GM04504 (cell line): ENCODE data around the gene KCNH4.
"Not testable (repeated sequence)": the region's sequence is repeated elsewhere in the genome, so short reads cannot be mapped to it uniquely, and the experiment has no call there.

Experiments used
- DNase-seq: peaks from one replicate; pipeline ENCODE4 v3.0.0-alpha.2; 2012; ENCODE audit warnings: low read depth

The KCNH4 gene

DNA sequence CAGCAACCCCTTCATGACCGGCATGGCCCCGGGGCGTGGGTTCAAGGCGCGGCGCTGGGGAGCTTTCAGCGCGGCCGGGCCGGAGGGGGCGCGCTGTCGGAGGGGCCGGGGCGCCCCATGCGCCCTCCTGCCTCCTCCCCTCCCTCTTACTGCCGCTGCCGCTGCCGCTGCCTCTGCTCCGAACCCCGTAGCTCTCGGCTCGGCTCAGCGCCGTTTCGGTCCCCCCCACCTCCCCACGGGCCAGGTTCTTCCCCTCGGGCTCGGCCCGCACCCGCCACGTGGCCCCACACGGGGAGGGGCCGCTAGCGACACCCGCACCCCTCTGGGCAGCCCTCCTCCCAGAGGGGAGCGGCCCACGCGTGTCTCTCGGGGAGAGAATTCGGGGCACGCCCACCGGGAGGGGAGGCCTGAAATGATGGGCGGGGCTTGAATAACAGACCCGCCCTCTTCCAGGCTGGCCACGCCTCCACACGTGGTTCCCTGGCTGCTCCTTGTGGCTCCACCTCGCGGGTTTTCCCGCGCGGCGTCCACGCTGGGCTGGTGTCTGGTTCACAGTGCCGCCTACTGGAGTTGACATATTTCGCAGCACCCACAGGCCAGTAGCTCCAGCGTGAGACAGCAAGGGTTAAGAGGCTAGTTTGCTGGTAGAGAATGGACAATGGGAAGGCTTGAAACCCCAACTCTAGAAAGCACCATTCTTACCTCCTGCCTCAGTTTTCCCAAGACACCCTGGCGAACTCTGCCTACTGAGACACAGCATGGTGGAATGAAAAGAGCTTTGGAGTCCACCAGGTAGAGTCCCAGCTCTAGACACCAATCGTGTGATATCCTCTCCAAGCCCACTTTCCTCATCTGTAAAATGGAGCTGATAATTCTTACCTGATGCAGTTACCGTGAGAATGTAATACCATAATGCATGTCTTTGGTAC is at the start of gene KCNH4:
TSS of gene KCNH4 (minus strand) at position 221 of the 929 bp plus-strand sequence. CDS start at position 24, 197 bp downstream.
- DNase-seq = no peak

DNA sequence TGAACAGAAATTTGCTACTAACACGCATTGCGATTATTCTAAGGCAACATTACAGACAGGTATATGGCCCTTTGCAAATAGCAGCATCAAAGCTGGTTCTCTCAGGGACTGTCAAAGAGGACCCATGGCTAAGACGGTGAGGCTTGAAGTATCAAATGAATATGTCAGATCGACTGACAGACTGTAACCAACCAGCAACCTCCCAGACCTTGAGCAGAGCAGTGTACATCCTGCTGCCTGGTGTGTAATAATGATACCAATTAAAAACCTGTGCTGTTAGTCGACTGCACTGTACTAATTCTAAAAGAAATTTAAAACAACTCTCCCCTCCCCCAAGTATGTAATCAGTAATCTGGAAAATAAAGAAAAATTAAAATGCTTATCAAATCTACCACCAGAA is 49.3 kb upstream of the KCNH4 start:
- no peak for DNase-seq

DNA sequence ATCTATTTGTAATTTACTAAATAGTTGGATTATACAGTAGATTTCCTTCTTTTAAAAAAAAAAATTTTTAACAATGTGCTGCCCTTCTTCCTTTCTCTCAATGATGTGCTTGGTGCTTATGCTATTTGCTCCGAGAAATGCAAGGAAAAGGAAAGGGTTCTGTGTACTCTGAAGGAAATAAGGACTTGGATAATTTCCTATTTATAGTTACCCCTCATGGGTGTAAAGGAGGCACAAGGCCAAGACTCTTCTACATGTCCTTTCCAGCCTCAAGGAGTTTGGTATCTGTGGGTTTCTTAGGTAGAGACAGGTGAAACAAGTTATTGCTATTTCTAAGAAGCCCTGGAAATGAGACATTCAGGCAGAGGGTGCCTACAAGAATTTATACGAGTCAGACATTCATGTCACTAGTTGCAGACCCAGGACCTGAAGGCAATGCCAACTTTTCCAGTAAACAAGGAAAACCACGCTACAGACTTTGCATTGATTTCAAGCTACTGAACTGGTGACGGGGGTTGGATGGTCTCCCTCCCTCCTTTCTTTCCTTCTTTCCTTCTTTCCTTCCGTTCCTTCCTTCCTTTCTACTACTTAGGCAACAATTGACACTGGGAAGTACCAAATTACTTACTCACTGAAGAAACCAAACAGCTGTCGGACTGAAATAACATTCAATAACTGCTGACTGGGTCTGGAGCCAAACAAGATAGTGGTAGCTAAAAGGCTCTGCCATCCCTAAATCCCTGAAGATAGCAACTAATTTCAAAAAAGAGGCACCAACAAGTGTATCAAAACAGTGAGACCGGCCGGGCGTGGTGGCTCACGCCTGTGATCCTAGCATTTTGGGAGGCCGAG is 47.1 kb upstream of the KCNH4 start:
- no peak for DNase-seq

DNA sequence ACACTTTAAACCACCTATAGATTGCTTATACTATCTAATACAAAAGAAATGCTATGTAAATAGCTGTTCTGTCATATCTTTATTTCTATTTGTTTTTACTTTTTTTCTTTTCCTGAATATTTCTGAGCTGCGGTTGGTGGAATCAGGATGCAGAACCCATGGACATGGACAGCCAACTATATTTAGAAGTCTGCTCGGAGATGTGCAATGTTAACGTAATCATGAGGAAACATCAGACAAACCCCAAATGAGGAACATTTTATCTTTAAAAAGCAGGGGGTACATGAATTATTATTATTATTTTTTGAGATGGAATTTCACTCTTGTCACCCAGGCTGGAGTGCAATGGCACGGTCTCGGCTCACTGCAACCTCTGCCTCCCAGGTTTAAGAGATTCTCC is 44.7 kb upstream of the KCNH4 start:
- no peak for DNase-seq

DNA sequence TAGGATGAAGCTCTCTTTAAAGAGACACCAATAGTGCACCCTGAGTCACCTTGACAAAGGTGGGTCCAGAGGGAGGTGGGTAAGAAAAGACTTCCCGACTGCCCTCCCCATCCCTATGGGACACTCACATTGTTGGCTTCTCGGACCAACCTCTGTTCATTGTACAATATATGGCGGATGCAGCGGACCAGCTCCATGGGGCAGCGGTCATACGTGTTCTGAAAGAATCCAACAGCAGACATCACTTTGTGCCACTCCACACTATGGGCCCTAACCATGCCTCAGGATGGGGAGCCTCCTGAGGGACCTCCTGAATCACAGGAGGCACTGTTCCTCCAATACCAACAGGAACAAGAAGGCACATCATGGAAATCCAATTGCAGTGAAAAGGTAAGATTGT is 43.7 kb upstream of the KCNH4 start:
- no peak for DNase-seq

DNA sequence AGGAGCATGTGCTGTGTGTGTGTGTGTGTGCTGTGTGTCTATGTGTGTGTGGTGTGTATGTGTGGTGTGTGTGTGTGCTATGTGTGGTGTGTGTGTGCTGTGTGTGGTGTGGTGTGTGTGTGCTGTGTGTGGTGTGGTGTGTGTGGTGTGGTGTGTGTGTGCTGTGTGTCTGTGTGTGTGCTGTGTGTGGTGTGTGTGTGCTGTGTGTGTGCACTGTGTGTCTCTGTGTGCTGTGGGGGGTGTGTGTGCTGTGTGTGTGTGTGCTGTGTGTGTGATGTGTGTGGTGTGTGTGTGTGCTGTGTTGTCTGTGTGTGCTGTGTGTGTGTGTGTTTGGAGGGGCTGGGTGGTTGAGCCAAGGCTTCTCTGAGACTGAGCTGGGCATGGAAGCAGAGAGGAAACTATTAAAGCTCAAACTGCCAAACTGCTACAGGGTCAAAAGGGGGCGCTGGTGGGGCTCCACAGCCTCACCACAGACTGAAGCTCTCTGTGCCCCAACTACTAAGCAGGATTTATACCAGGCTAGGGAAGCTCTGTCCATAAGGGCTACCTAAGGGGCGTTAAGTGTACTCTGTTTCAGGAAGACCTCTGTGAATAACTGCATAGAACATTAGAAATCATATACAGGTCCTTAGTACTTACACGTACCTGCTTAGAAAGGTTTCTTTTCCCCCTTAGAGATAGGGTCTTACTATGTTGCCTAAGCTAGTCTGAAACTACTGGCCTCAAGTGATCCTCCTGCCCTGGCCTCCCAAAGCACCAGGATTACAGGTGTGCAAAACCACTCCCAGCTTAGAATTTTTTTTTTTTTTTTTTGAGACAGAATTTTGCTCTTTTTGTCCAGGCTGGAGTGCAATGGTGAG is 41.2 kb upstream of the KCNH4 start:
- peak; percentile 13 for DNase-seq

DNA sequence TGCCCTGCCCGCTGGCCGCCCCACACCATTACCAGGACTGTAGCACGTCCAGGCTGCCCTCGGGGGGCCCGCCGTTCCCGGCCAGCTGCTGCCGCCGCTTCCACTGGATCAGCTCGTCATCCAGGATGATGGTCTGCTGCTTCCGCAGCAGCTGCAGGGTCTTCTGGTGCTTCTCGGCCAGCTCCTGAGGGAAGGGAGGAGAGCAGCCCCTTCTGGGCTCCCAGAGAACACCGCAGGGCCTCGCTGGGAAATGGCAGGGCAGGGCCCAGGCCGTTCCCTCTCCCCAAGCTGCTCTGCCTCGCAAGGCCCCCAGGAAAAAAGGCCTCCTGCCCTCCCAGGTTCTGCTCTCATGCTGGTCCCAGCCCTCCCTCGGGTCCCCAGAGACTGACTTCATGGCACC is 38.3 kb upstream of the KCNH4 start:
- DNase-seq = not testable (repeated sequence)

DNA sequence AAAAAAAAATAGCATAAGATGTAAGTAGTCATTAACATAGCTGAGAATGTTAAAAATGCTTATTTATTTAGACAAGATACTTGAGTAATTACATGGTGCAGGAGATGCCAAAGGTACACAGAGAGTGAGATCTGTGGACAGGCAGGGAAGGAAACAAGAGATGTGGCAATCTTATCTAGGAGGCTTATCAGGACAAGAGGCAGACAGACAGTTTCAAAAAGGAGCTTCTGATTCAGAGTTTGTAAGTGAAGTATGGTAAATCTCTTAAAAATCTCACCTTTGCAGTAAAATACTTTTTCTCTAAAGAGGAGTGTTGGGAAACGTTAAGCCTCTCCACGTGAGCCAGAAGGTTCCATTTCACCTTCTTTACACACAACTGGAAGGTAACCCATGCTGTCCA is 33.2 kb upstream of the KCNH4 start:
- no peak for DNase-seq

DNA sequence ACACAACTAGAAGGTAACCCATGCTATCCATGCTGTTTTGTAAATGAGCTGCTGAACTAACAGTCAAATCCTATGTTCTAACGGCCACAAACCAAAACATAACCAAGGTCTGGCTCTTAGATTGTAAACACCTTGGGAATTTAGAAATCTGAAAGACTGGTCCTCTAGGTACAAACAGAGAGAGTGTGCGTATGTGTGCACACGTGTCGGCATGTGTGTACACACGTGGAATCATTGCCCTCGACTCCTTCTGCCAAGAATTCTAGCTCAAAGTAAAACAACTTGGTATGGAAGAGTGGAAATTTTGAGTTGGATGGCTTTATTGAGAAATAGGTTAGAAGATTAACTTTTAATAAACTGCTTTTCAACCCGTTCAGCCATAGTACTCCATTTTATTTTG is 31.4 kb upstream of the KCNH4 start:
- DNase-seq = no peak

DNA sequence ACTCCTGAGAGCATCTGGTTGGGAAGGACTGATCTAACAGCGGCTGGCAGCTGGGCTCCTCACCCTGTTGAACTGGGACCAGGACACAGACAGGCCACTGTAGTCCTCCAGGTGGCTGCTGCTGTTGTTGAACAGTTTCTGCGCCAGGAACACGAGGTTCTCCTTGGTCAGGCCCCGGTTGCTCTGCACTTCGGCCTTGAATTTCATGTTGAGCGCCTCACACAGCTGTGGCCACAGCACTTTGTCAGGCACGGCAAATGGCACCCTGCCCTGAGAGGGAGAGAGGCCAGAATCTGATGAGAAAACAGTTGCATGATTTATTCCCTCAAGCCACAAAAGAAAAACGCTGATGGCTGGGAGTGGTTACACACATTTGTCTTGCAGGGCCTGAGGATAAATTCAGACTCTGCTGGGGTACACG is 31.0 kb upstream of the KCNH4 start:
- DNase-seq = peak; percentile 57

DNA sequence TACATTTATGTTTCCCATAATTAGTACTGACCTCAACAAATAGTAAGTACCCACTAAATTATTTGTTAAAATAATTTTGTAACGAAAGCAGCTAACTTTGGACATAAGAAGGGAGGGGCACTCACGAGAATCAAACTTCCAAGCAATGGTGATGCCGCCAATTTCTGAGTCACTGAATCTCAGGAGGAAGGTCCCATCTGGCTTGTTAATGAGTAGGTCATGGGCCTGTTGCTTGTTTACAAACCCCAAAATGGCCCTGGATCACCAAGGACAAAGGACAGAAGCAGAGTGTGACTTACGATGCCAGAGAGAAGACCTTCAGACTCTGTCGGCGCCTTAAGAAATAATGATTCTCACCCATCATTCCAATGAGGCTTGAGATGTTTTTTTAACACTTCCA is 29.1 kb upstream of the KCNH4 start:
- no peak for DNase-seq

DNA sequence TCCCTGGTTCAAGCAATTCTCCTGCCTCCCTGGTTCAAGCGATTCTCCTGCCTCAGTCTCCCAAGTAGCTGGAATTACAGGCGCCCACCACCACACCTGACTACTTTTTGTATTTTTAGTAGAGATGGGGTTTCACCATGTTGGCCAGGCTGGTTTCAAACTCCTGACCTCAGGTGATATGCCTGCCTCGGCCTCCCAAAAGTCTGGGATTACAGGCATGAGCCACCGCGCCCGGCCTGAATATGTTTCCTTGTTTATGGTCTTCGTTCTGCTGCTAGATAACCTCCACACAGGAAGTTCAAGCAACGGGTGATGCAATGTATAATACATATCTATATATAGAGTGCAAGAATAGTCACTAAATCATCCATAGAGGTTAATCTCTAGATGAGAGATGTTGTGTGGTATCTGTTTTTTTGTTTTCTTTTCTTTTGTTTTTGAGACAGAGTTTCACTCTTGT is 25.2 kb upstream of the KCNH4 start:
- not testable (repeated sequence) for DNase-seq

DNA sequence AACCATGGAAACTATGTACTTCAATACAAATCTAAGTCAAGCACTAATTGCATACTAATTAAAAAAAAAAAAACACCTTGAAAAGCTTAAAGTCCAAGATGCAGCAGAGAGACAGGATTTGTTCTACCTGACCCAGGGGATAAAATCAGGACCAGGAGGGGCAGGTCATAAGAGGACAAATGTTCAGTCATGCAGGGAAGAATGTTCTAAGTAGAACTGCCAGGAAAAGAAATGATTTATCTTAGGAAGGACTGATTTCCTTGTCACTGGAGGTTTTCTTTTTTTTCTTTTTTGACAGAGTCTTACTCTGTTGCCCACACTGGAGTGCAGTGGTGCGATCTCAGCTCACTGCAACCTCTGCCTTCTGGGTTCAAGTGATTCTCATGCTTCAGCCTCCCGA is 22.4 kb upstream of the KCNH4 start:
- DNase-seq = no peak

DNA sequence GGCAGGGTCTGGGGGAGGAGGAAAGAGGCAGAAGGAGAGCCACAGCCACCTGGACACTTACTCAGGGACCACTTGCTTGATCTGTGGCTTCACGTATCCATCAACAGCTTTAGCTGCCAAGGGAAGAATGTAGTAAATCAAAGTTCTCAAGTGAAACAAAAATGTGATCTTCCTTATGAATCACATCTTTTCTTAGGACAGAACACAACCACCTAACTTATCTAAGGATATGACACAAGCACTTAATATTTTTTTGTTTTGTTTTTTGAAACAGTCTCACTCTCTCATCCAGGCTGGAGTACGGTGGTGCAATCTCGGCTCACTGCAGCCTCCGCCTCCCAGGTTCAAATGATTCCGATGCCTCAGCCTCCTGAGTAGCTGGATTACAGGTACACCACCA is 21.8 kb upstream of the KCNH4 start:
- no peak for DNase-seq

DNA sequence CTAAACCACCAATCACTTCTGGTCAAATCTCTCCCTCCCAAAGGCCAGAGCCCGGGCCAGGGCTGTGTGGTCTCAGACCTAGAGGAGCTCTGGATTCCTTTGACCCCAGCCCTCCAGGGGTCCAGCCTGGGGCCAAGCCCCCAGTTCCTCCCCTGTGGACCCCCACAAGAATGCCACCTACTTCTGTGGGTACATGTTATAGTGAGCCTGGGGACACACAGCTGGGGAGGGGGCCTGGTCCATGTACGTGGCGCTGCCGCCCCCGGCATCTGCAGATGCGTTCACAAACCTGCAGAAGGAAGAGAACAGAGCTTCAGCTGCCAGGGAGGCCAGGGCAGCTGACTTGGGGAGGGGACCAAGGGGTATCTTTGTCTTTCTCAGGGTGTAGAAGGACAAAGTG is 21.2 kb upstream of the KCNH4 start:
- DNase-seq = no peak

DNA sequence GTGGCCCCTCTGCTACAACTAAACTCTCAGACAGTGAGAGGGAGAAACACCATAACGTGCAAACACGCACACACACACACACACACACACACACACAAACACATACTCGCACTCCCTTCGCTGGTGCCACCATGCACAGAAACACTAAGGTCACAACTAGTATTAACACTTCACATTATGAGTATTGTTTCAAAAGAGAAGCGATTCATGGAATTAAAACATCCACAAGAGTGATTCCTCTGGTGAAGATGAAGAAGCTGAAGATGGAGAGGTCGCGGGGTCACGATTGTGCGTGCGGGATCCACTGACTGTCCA is 20.5 kb upstream of the KCNH4 start:
- no peak for DNase-seq

DNA sequence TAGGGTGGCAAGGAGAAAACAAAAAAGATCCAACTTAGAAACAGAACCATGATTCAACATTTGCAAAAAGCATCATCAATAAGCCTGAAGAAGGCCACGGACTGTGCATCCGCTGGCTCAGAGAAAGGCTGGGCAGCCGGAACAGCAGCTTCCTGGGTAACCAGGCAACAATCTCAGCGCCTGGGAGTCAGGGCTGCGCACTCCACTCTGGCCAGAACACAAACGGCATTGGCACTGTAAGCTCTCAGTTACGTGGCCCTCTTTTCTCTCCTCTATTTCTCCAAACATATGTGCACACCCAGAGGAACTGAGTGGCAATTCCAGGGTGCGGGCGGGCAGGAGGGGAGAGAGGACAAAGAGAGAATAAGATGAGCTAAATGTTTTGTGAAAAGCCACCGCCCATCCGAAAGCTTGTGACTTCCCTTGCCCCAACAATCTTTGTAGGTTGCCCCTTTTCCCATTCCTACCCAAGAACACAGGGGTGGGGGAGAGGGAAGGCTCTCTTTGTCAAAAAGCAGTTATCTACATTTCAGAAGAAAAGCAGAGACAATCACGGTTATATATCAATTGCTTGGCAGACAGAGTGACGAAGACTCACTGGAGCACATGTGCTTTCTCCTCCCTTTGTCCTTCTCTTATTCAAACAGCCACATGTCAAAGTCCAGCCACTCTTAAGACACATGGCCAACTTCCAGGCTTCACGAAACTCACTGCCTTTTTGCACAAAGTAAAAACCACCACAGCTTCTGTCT is 19.9 kb upstream of the KCNH4 start:
- DNase-seq = no peak

DNA sequence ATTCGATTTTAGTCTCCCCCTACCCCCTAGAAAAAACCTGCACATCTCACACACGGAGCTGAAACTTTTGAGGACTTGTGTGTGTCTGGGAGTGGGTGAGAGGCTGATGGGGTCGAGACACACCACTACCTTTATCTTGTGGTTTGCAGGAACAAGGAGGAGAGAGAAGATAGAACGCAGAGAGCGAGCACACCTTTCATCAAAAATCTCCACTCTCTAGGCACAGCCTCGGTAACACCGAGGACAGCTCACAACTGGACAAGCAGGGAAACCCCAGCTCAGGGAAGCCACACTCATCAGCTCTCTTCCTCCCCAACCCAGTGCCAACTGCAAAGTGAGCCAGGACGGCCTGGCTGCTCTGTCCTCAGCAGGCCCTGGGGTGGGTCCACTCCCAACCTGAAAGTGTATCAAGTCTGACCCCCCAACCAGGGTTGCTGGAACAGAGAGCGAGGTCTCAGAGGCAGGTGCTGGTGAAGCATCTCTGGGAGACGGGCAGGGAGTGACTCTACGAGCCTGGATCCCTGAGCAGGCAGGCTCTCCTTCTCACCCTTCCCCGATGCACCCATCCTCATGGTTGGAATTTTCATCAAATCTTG is 18.6 kb upstream of the KCNH4 start:
- no peak for DNase-seq

DNA sequence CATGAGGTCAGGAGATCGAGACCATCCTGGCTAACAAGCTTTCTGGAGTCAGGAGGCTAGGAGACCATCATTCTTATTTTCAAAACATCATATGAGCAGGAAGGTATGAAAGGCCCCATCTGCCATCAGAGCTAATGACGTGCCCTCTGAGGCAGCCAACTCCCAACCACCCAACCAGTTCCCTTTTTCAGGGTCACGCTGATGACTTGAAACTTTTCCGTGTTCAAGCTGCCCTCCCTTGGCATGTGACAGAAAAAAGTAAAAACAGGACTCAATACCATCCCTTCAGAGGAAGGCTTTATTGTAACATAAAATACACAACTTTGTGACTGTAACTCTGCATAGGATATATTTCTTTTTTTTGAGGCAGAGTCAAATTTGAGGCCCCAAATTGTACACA is 18.0 kb upstream of the KCNH4 start:
- DNase-seq = no peak

DNA sequence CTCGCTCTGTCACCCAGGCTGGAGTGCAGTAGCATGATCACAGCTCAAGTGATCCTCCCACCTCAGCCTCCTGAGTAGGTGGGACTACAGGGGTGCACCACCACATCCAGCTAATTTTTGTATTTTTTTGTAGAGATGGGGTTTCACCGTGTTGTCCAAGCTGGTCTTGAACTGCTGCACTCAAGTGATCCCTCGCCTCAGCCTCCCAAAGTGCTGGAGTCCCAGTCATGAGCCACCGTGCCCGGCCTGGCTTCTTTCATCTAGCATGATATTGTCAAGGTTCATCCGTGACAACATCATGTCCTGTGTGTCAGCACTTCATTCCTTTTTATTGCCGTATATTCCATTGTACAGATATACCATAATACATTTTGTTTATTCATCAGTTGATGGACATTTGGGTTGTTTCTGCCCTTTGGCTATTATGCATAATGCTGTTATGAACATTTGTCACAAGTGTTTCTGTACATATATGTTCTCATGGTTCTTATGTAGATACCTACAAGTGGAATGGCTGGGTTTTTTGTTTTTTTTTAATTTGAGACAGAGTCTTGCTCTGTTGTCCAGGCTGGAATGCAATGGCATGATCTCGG is 16.7 kb upstream of the KCNH4 start:
- DNase-seq = no peak
